Breast epithelium (tissue), 3 donors: Measurements from ENCODE around the gene TTC23.

Source experiments
- CTCF ChIP-seq, 3 donors: fragments of 450-650 bp; IDR thresholded peaks; one replicate each; pipeline ENCODE4 v1.5.1; 2016 to 2017; ENCODE audit warnings: antibody characterized with exemption in 3 of 3, mild to moderate bottlenecking in 3 of 3, moderate library complexity in 3 of 3
- POLR2A ChIP-seq: fragments of 450-650 bp; IDR thresholded peaks from one replicate; pipeline ENCODE4 v1.6.1; 2016; ENCODE audit warnings: antibody characterized with exemption, mild to moderate bottlenecking, moderate library complexity
- POLR2AphosphoS5 ChIP-seq, 3 donors: sonication (generic); formaldehyde crosslinking; IDR thresholded peaks; one replicate each; pipeline ENCODE4 v1.6.1; 2017; ENCODE audit warnings: antibody characterized with exemption in 3 of 3

- TF ChIP-seq CTCF (IDR thresholded peaks at IDR 0.05) (no peak), POLR2A (no peak), POLR2AphosphoS5 (IDR thresholded peaks at IDR 0.05) (no peak)
Measured at GRCh38 chr15:99087405-99087943, 161.9 kb downstream of the TTC23 start.
